ENCODE data around the gene NT5M. TPM values are rescaled to one million over a fixed set of nuclear protein-coding genes. Genes with fewer than 3 reads are reported as not detected.

NT5M gene
- polyA plus RNA-seq, 3 donors: 4.0 to 6.6 (median 6.5) TPM

GRCh38 chr17:17325816-17326215 is 22.6 kb downstream of the NT5M start:
- DNase-seq (ENCODE audit: extremely low read depth in 1 of 11, low read depth in 9 of 11, low spot score in 4 of 11): no peak

- DNase-seq (ENCODE audit: extremely low read depth in 1 of 11, low read depth in 9 of 11, low spot score in 4 of 11): no peak
Observed at GRCh38 chr17:17326275-17326875, 23.2 kb downstream of the NT5M start.

- DNase-seq (ENCODE audit: extremely low read depth in 1 of 11, low read depth in 9 of 11, low spot score in 4 of 11): no peak
Observed at GRCh38 chr17:17328251-17328650, 25.1 kb downstream of the NT5M start.

DNA sequence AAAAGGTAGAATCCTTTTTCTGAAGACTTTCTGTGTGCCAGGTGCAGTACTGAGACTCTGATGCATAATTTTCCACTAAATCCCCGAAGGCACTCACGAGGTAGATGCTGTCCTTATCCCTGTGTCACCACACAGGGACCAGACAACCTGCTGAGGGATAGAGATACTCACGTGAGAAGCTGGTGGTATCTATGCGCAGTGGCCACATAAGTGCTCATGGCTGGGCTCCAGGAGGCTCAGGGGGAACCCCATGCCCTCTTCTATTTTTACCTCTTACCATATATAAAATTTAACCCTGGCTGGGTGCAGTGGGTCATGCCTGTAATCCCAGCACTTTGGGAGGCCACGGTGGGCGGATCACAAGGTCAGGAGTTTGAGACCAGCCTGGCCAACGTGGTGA is 38.3 kb downstream of the NT5M start:
- no peak for DNase-seq (ENCODE audit: extremely low read depth in 1 of 11, low read depth in 9 of 11, low spot score in 4 of 11)

DNA sequence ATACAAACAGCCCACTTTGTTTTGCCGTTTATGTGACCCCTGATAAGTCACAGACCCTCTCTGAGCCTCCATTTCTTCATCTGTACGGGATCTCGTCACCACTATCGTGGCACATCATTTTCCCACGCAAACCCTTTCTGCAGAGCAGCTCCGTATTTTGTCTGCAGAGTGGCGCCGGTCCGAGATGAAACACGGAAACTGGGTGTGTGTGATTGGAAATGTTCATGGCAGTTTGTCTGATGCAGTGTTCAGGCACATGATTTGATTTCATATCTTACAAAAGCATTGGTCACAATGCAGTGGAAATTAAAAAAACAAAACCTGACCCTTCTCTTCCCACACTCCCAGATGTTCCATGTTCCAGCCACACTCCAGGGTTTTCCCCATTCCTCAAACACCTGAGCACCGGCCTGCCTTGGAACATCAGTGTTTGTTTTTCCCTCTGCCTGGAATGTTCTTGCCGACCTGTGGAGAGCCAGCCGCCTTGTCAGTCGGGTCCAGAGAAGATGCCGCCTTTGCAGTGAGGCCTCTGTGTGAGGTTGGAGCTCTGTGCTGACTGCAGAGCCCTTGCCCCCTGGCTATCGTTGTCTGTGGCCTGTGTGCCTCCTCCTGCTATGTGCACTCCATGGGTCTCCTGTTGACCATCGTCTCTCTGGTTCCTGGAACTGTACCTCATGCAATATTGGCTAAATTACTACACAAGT is 39.2 kb downstream of the NT5M start:
- no peak for DNase-seq (ENCODE audit: extremely low read depth in 1 of 11, low read depth in 9 of 11, low spot score in 4 of 11)

- no peak for DNase-seq (ENCODE audit: extremely low read depth in 1 of 11, low read depth in 9 of 11, low spot score in 4 of 11)
Observed at GRCh38 chr17:17343160-17343735, 40.1 kb downstream of the NT5M start.

- DNase-seq (ENCODE audit: extremely low read depth in 1 of 11, low read depth in 9 of 11, low spot score in 4 of 11): no peak
Observed at GRCh38 chr17:17343896-17344506, 40.8 kb downstream of the NT5M start.

DNA sequence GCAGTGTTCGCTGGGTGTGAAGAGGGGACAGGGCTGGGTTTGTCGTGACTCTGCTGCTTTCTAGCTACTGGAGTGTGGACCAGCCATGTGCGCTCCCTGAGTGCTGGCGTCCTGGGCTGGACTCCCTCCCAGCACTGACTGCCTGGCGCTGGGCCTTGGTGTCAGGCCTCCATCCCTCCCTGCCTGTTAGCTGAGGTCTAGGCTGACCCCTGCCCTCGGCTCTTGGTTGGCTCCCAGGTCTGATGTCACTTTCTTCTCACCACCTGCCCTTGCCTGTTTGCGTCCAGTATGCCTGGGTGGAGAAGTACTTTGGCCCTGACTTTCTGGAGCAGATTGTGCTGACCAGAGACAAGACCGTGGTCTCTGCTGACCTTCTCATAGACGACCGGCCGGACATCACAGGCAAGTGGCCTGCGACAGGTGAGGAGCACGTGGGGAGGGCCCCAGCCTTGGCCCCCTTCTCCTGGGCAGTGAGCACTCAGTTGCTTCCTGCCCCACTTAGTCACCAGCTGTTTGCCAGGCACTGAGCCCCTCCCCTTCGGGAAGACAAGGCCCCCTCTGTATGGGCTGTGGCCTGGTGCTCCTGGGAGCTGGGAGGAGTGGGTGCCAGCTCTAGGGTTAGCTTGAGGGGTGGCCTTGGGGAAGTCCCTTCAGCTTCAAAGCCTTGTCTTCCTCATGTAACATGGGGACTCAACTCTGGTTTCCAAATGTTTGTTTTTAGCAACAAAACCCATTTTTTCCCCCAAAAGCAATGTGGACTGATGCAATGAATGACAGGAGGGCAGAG is 41.5 kb downstream of the NT5M start:
- DNase-seq (ENCODE audit: extremely low read depth in 1 of 11, low read depth in 9 of 11, low spot score in 4 of 11): no peak

GRCh38 chr17:17345294-17345597 is 42.1 kb downstream of the NT5M start:
- DNase-seq (ENCODE audit: extremely low read depth in 1 of 11, low read depth in 9 of 11, low spot score in 4 of 11): no peak

- DNase-seq (ENCODE audit: extremely low read depth in 1 of 11, low read depth in 9 of 11, low spot score in 4 of 11): no peak
Observed at GRCh38 chr17:17345686-17346427, 42.7 kb downstream of the NT5M start.

DNA sequence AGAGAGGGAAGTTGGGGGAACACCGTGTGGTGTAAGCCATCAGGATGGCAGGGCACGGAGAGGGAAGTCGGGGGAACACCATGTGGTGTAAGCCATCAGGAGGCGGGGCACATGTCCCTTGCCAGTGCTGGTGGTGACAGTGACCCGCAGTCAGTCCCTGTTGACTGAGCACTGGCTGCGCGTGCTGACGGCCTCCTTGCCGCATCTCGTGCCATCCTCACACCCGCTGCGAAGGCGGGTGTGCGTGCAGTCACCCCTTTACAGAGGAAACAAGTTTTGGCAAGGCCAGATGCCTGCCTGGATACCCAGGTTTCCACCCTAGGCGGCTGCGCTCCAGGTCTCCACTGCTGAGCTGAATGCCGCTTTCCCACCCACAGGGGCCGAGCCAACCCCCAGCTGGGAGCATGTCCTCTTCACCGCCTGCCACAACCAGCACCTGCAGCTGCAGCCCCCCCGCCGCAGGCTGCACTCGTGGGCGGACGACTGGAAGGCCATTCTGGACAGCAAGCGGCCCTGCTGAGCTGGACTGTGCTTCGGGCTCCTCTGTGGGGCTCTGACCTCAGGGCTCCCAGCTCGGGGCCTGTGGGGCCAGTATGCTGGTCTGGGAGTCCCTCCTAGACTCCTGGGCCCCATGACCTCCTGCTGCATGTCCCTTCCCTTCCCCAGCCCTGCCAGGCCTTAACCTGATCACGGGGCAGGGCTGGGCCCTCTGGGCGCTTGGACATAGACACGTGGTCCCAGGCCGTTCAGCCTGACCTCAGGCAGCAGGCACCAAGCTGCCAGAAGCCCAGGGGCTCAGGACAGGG is 43.5 kb downstream of the NT5M start:
- DNase-seq (ENCODE audit: extremely low read depth in 1 of 11, low read depth in 9 of 11, low spot score in 4 of 11): no peak

DNA sequence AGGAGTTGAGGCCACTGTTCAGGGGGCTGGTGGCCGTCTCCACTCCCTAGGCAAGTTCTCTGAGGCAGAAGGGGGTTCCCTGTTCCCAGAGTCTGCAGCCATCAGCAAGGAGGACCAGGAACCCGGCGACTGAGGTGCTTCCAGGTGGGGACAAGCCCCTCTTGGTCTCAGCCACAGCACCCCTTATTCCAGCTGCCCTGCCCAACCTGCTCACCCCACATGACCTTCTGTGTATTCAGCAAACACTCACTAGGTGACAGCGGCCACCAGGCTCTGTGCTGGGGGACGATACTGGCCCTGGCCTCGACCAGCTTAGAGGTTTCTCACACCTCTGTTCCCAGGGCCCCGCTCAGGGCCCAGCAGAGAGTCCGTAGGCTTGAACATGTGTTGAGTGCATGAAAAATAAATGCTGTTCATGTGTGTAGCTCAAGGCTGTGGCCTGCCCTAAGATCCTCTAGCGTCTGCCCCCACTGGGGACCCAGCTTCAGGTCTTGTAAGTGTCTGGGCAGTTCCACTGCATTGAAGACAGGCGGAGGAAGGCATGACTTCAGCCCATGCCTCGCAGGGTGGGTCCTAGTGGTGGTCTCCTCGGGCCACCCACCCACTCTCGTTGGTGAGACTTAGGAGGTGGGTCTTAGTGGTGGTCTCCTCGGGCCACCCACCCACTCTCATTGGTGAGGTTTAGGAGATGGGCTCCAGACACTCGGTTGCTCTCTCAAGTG is 44.2 kb downstream of the NT5M start:
- no peak for DNase-seq (ENCODE audit: extremely low read depth in 1 of 11, low read depth in 9 of 11, low spot score in 4 of 11)

DNA sequence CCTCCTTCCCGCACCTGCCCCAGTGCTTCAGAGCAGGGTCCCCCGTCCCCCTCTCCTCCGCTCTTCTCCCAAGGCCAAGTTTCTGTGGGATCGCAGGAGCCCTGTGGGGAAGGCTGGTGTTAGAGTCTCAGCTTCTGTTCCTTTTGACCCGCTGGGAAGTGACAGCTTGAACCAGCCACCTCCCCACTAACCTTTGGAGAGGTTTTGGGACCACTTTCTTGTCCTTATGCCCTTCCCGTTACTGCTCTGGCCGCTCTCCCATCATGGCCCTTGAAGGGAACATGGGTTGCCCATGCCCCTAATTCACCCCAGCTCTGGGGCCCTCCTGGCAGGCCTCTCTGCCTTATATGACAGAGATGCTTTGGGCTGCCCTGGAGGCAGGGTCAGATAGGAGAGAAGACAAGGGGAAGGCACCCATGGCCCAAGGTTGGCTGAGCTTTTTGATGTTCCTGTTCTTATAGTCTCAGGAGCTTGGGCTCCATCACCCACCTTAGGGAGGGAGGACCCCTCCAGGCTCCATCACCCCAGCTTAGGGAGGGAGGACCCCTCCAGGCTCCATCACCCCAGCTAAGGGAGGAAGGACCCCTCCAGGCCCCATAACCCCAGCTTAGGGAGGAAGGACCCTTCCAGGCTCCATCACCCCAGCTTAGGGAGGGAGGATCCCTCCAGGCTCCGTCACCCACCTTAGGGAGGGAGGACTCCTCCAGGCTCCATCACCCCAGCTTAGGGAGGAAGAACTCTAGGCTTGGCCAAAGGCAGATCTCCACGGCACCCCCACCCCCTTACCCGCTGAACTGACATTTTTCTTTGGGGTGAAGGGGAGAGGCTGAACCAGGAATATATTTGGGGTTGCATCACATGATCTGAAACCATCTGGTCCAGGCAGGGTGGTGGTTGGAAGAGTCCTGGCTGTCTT is 45.0 kb downstream of the NT5M start:
- no peak for DNase-seq (ENCODE audit: extremely low read depth in 1 of 11, low read depth in 9 of 11, low spot score in 4 of 11)

GRCh38 chr17:17348872-17349723 is 45.9 kb downstream of the NT5M start:
- DNase-seq (ENCODE audit: extremely low read depth in 1 of 11, low read depth in 9 of 11, low spot score in 4 of 11): no peak

- no peak for DNase-seq (ENCODE audit: extremely low read depth in 1 of 11, low read depth in 9 of 11, low spot score in 4 of 11)
Observed at GRCh38 chr17:17349724-17350106, 46.5 kb downstream of the NT5M start.

Measured in renal cortex interstitium (tissue), 11 donors.